Measurements from ENCODE around the gene MOCS3.

DNA sequence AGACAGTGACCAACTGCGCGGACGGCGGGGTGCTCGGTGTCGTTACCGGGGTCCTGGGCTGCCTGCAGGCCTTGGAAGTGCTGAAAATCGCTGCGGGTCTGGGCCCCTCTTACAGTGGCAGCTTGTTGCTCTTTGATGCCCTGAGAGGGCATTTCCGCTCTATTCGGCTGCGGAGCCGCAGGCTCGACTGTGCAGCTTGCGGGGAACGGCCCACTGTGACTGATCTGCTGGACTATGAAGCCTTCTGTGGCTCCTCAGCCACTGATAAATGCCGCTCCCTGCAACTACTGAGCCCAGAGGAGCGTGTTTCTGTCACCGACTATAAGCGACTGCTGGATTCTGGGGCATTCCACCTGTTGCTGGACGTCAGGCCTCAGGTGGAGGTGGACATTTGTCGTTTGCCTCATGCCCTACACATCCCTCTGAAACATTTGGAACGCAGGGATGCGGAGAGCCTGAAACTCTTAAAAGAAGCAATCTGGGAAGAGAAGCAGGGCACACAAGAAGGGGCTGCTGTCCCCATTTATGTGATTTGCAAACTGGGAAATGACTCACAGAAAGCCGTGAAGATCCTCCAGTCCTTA is 1.0 kb downstream of the MOCS3 start:
- TF ChIP-seq, protein P1, sequence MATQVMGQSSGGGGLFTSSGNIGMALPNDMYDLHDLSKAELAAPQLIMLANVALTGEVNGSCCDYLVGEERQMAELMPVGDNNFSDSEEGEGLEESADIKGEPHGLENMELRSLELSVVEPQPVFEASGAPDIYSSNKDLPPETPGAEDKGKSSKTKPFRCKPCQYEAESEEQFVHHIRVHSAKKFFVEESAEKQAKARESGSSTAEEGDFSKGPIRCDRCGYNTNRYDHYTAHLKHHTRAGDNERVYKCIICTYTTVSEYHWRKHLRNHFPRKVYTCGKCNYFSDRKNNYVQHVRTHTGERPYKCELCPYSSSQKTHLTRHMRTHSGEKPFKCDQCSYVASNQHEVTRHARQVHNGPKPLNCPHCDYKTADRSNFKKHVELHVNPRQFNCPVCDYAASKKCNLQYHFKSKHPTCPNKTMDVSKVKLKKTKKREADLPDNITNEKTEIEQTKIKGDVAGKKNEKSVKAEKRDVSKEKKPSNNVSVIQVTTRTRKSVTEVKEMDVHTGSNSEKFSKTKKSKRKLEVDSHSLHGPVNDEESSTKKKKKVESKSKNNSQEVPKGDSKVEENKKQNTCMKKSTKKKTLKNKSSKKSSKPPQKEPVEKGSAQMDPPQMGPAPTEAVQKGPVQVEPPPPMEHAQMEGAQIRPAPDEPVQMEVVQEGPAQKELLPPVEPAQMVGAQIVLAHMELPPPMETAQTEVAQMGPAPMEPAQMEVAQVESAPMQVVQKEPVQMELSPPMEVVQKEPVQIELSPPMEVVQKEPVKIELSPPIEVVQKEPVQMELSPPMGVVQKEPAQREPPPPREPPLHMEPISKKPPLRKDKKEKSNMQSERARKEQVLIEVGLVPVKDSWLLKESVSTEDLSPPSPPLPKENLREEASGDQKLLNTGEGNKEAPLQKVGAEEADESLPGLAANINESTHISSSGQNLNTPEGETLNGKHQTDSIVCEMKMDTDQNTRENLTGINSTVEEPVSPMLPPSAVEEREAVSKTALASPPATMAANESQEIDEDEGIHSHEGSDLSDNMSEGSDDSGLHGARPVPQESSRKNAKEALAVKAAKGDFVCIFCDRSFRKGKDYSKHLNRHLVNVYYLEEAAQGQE (IDR thresholded peaks at IDR 0.05; ENCODE audit: insufficient read depth in 1 of 2, low read depth in 2 of 2, low read length in 2 of 2) = no peak
- TF ChIP-seq POLR2AphosphoS5 (IDR thresholded peaks at IDR 0.05; ENCODE audit: low read depth, low read length) (no peak), SIN3A (IDR thresholded peaks at IDR 0.05; ENCODE audit: borderline replicate concordance, insufficient read depth, low read length) (no peak), TAF1 (IDR thresholded peaks at IDR 0.05; ENCODE audit: borderline replicate concordance, insufficient read depth, low read length) (no peak), FOXP2 (optimal IDR thresholded peaks at IDR 0.05; ENCODE audit: borderline replicate concordance, extremely low read depth, extremely low read length, insufficient read depth) (no peak)

Measured in PFSK-1 (cell line).